Measurements from ENCODE around the gene SIGLEC7. TPM values are rescaled to one million over a fixed set of nuclear protein-coding genes. Genes with fewer than 3 reads are reported as not detected.

SIGLEC7 gene
- total and polyA plus RNA-seq, 2 experiments from 2014 or later, result not detected

- Histone ChIP-seq H3K4me3 (no peak overlapping the region), H3K4me2 (ENCODE audit: unreplicated experiment) (no peak overlapping the region), H3F3A (ENCODE audit: insufficient read depth) (no peaks in the 10 kb centered on the region), H4K20me1 (ENCODE audit: insufficient read depth) (no peaks in the 10 kb centered on the region), H3K36me3 (ENCODE audit: low read depth) (peaks cover 5% of the 10 kb centered on the region; the same call in 1 of the 2 replicates), H3K79me2 (ENCODE audit: insufficient read depth) (peaks cover 69% of the 10 kb centered on the region), H3K4me1 (ENCODE audit: insufficient read depth) (no peaks in the 10 kb centered on the region), H3K9me3 (ENCODE audit: low read depth) (no peaks in the 10 kb centered on the region), H3K9me2 (ENCODE audit: insufficient read depth) (no peaks in the 10 kb centered on the region), H3K9ac (no peak overlapping the region), H3K27ac (no peak overlapping the region), H3K27me3 (replicated peaks; ENCODE audit: insufficient read depth) (no peaks in the 10 kb centered on the region), H2AFZ (no peak overlapping the region)
- in situ Hi-C loops (cut with MboI), result no loop called here
- no peak for TF ChIP-seq EZH2phosphoT487 (IDR thresholded peaks at IDR 0.05; ENCODE audit: insufficient read depth, low read depth)
- TF ChIP-seq EZH2 (IDR thresholded peaks at IDR 0.05; ENCODE audit: insufficient read depth, poor library complexity, severe bottlenecking), result no peak
- no peak for DNase-seq
- WGBS, 2 experiments (ENCODE audit: low coverage in 1 of 2, low lambda C conversion rate in 2 of 2, missing lambda C conversion rate in 2 of 2), result 95% methylated on average over 30 to 49 of the region's 49 CpGs
Observed at GRCh38 chr19:51103926-51104341, 38.2 kb upstream of the SIGLEC7 start.

- H3F3A ChIP-seq (ENCODE audit: insufficient read depth), result no peaks in the 10 kb centered on the region
- no peaks in the 10 kb centered on the region for H4K20me1 ChIP-seq (ENCODE audit: insufficient read depth)
- WGBS, 2 experiments (ENCODE audit: low coverage in 1 of 2, low lambda C conversion rate in 2 of 2, missing lambda C conversion rate in 2 of 2), result 12 to 15% methylated on average over 18 of the region's 18 CpGs
- DNase-seq, result peak; percentile 63
- H2AFZ ChIP-seq, result peak overlapping the region; percentile 90
- H3K79me2 ChIP-seq (ENCODE audit: insufficient read depth), result peaks cover 45% of the 10 kb centered on the region
- H3K4me1 ChIP-seq (ENCODE audit: insufficient read depth), result no peaks in the 10 kb centered on the region
- H3K4me3 ChIP-seq, result peak overlapping the region; percentile 84
- H3K9me2 ChIP-seq (ENCODE audit: insufficient read depth), result no peaks in the 10 kb centered on the region
- H3K27ac ChIP-seq, result peak overlapping the region; percentile 59
- no peaks in the 10 kb centered on the region for H3K9me3 ChIP-seq (ENCODE audit: low read depth)
- peak overlapping the region; percentile 93 for H3K4me2 ChIP-seq (ENCODE audit: unreplicated experiment)
- H3K27me3 ChIP-seq (replicated peaks; ENCODE audit: insufficient read depth), result no peaks in the 10 kb centered on the region
- in situ Hi-C loops (cut with MboI), result no loop called here
- H3K9ac ChIP-seq, result peak overlapping the region; percentile 85
- TF ChIP-seq EZH2phosphoT487 (IDR thresholded peaks at IDR 0.05; ENCODE audit: insufficient read depth, low read depth), result no peak
- no peak for TF ChIP-seq EZH2 (IDR thresholded peaks at IDR 0.05; ENCODE audit: insufficient read depth, poor library complexity, severe bottlenecking)
- peaks cover 5% of the 10 kb centered on the region; the same call in 1 of the 2 replicates for H3K36me3 ChIP-seq (ENCODE audit: low read depth)
Observed at GRCh38 chr19:51107406-51108065, 34.6 kb upstream of the SIGLEC7 start.

GRCh38 chr19:51108066-51108804 is 33.9 kb upstream of the SIGLEC7 start, which contains the start of gene CTU1:
Gene CTU1 (minus strand): TSS chr19:51108409. CDS start chr19:51104569, 3,840 bp downstream.
- in situ Hi-C loops (cut with MboI), result no loop called here

GRCh38 chr19:51108805-51109146 is 33.3 kb upstream of the SIGLEC7 start:
- peak overlapping the region; percentile 71 for H3K4me2 ChIP-seq (ENCODE audit: unreplicated experiment)
- H2AFZ ChIP-seq, result peak overlapping the region; percentile 90
- H3K4me3 ChIP-seq, result peak overlapping the region; percentile 84
- no peaks in the 10 kb centered on the region for H4K20me1 ChIP-seq (ENCODE audit: insufficient read depth)
- H3K9ac ChIP-seq, result peak overlapping the region; percentile 85
- H3K27ac ChIP-seq, result no peak overlapping the region
- no peaks in the 10 kb centered on the region for H3K9me2 ChIP-seq (ENCODE audit: insufficient read depth)
- 2 to 3% methylated on average over 15 of the region's 15 CpGs for WGBS, 2 experiments (ENCODE audit: low coverage in 1 of 2, low lambda C conversion rate in 2 of 2, missing lambda C conversion rate in 2 of 2)
- H3K79me2 ChIP-seq (ENCODE audit: insufficient read depth), result peaks cover 34% of the 10 kb centered on the region
- TF ChIP-seq EZH2phosphoT487 (IDR thresholded peaks at IDR 0.05; ENCODE audit: insufficient read depth, low read depth) (no peak), EZH2 (IDR thresholded peaks at IDR 0.05; ENCODE audit: insufficient read depth, poor library complexity, severe bottlenecking) (no peak)
- H3K4me1 ChIP-seq (ENCODE audit: insufficient read depth), result no peaks in the 10 kb centered on the region
- H3K36me3 ChIP-seq (ENCODE audit: low read depth), result no peaks in the 10 kb centered on the region
- H3F3A ChIP-seq (ENCODE audit: insufficient read depth), result no peaks in the 10 kb centered on the region
- DNase-seq, result no peak
- no peaks in the 10 kb centered on the region; the same call in 1 of the 2 replicates for H3K27me3 ChIP-seq (replicated peaks; ENCODE audit: insufficient read depth)
- in situ Hi-C loops (cut with MboI), result no loop called here
- no peaks in the 10 kb centered on the region for H3K9me3 ChIP-seq (ENCODE audit: low read depth)

More at GRCh38 chr19:51108066-51108804, 33.9 kb upstream of the SIGLEC7 start, which contains the start of gene CTU1:
- Histone ChIP-seq H3K4me3 (peak within 1 kb of the TSS; percentile 84), H3K27ac (peak within 1 kb of the TSS; percentile 59), H3K9me2 (ENCODE audit: insufficient read depth) (no peaks in the 10 kb centered on the region), H3K79me2 (ENCODE audit: insufficient read depth) (peaks cover 38% of the 10 kb centered on the region), H3K9ac (peak within 1 kb of the TSS; percentile 85), H3K36me3 (ENCODE audit: low read depth) (no peaks in the 10 kb centered on the region), H3K4me2 (ENCODE audit: unreplicated experiment) (peak within 1 kb of the TSS; percentile 93), H4K20me1 (ENCODE audit: insufficient read depth) (no peaks in the 10 kb centered on the region), H3K27me3 (replicated peaks; ENCODE audit: insufficient read depth) (no peaks in the 10 kb centered on the region), H2AFZ (peak within 1 kb of the TSS; percentile 90), H3K4me1 (ENCODE audit: insufficient read depth) (no peaks in the 10 kb centered on the region), H3K9me3 (ENCODE audit: low read depth) (no peaks in the 10 kb centered on the region), H3F3A (ENCODE audit: insufficient read depth) (no peaks in the 10 kb centered on the region)
- WGBS, 2 experiments (ENCODE audit: low coverage in 1 of 2, low lambda C conversion rate in 2 of 2, missing lambda C conversion rate in 2 of 2), result 0 to 1% methylated on average over 41 to 43 of the region's 43 CpGs
- TF ChIP-seq EZH2 (IDR thresholded peaks at IDR 0.05; ENCODE audit: insufficient read depth, poor library complexity, severe bottlenecking) (no peak), EZH2phosphoT487 (IDR thresholded peaks at IDR 0.05; ENCODE audit: insufficient read depth, low read depth) (no peak)
- peak; percentile 99 for DNase-seq

Data from GM23248 (cell line).